NK-92 (cell line): ENCODE data around the gene DUT.

Source experiments
- DNase-seq: peaks from one replicate; lab custom pipeline; 2025; ENCODE audit not compliant: unreplicated experiment; lab: John Stamatoyannopoulos, UW

DUT gene

GRCh38 chr15:48330855-48331795 is at the start of gene DUT:
Gene DUT, plus strand, starts transcription at chr15:48331429. Its CDS starts 87 bp downstream, at chr15:48331516.
- DNase-seq: no peak

DNA sequence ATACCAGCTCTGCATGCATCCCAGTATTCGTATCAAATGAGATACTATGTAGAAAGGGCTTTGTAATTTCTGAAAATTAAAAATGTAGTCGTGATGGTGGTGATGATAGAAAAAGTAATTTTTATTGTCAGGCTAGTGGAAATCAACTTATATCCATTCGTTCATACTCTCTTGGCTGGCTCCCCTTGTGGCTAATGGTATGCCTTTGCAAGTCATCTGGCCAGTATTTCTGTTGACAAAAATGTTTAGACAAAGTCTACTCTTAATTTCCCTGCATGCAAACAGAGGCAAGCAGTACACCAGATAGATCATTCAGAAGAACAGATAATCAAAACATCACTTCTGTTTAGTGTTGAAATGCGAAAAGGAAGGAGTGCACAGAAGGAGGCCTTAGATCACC is 49.6 kb upstream of the DUT start:
- DNase-seq: no peak

- no peak for DNase-seq
Measured at GRCh38 chr15:48282216-48282615, 49.0 kb upstream of the DUT start.

DNA sequence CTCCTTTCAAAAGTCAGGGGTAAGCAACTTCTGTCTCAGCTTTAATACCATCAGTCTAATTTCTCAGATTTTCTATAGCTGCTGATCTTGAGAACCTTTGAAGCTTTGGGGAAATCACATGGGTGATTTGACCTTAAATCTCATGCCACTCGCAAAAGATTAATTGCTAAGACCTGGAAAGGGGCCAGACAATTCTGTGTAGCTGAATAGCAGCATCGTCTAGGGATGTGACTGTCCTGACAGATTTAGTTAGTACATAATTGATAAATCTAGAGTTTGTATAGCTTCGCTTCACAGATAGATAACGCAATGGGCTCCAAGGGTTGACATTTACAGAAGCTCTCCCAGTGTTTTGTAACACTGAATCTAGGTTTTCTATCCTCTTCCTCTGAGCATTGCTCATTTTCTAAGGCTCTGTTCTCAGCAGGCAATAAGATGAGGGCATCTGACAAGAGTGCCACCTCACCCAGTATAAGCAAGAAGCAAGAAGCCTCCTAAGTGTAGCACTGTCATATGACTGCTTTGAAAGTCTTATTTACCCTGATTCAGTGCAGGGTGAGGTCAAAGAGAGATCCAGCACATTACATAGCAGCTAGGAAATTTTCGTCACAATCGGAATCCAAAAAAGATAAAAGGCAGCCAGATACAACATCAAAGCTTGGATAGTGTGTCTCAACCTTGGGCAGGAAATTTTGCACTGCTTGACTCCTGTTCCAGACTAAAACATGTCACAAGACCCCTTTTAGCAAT is 47.7 kb upstream of the DUT start:
- DNase-seq: no peak

DNA sequence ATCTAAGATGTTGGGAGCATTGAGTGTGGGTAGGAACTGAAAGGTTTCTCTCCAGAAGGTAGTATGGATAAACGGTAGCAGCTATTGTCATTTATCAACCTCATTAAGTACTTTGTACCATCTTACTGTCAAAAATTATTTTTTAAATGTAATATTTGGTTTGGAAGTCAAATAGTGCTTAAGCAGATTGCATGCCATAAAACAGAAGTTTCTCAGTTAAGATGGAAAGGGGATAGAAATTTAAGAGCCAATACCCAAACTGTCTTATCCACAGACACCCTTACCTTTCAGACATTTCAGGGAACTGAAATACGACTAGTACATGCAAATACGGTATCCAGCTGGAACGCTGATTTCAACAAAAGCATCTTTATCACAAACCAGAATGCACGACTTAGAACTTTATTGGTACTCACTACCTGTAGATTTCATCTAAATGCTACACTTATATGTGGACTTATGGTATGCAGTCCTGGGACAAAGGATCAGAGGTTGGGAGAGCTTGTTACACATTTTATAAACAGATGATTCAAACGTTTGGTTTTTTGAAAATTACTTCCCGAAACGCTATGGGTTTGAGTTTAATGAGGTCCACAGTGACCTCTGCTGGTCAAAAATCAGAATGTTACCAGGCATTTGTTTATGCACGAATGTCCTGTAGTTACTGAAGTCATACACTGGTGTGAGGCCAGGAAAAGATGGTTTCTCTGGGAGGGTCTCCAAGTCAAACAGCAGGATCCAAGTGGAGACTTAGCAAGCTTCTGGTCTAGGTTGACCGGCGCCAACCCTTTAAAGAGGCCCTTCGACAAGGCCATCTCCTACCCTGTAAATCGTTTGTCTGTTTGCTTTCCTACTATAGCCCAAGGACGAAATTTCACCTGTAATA is 45.7 kb upstream of the DUT start:
- no peak for DNase-seq

DNA sequence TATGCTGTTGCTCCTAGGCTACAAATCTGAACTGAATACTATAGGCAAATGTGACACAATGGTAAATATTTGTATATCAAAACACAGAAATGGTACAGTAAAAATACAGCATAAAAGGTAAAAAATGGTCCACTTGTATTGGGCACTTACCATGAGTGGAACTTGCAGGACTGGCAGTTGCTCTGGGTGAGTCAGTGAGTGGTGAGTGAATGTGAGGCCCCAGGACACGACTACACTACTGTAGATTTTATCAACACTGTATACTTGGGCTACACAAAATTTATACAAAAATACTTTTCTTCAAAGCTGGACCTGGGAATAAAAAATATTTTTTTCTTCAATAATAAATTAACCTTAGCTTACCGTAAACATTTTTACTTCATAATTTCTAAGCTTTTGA is 41.6 kb upstream of the DUT start:
- no peak for DNase-seq

- no peak for DNase-seq
Measured at GRCh38 chr15:48292458-48292857, 38.8 kb upstream of the DUT start.

DNA sequence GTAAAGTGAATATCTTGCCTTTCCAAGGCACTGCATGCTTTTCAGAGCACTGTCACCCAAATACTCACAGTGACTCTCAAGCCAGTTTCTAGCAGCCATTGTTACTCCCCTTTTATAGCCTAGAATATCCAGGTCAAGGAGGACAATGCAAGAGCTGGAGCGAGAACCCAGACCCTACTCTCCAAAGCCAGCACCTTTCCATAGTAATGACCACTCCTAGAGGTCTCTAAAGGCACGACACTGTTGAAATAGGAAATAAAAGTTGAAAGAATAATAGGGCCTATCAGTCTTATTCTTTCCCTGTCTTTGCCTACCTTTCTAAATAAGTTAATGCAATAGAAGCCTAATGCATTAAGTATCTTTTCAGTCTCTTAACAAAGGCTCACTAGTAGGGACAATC is 33.6 kb upstream of the DUT start:
- DNase-seq: no peak

- DNase-seq: no peak
Measured at GRCh38 chr15:48298914-48299313, 32.3 kb upstream of the DUT start.

DNA sequence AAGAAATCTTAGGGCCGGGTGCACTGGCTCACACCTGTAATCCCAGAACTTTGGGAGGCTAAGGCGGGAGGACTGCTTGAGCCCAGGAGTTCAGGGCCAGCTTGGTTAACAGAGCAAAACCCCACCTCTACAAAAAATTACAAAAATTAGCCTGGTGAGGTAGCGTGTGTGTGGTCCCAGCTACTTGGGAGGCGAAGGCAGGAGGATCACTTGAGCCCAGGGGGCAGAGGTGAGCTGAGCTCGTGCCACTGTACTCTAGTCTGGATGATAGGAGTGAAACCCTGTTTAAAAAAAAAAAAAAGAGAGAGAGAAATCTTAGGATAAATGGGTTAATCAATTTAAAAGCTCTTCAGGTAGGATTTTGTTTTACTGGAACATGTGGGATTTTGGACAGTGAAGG is 31.2 kb upstream of the DUT start:
- DNase-seq: no peak

- no peak for DNase-seq
Measured at GRCh38 chr15:48304398-48304797, 26.8 kb upstream of the DUT start.

DNA sequence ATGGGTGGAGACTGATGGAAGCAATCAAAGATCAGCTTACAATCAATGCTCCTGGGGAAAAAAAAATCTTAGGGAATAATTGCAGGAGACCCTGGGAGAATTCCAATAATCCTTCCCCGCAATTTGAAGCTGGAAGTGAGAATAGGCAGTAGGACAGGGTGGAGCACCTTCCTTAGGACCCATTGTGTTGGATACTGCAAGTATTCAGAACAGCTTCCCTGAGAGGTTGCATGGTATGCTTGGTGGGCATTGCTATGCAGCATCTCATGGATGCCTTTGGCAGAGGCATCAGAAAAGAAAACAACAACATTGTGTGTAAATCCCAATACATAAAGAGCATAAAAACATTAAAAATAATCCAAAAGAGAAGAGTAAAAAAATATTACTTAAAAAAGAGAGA is 24.6 kb upstream of the DUT start:
- DNase-seq: no peak

GRCh38 chr15:48307586-48307985 is 23.6 kb upstream of the DUT start:
- no peak for DNase-seq

DNA sequence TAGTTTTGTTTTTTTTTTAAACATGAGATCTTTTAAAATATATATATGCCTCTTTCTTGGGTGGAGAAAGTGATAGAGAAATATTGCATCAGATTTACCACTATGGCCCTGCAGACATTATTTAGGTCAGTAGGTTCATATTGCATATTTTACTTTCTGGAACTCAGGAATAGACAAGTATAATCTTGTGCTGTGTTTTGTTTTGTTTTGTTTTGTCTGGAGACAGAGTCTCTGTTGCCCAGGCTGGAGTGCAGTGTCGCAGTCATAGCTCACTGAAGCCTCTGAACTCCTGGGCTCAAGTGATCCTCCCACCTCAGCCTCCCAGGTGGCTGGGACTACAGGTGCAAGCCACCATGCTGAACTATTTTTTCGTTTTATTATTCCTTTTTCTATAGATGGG is 21.5 kb upstream of the DUT start:
- DNase-seq: no peak

DNA sequence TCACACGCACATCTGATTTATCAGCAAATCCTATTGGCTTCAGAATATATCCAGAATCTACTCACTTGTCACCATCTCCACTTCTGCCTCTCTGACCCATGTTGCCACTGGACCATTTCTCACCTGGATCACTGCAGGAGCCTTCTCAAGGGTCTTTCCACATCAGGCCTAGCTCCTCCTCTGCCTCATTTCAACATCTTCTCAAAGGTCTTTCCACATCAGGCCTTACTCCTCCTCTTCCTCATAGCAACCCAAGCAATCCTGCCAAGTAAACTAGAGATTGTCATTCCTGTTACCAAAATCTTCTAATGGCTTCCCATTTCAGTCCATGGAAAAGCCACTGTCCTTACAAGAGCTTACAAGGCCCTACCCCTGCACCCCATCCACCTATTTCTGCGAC is 18.0 kb upstream of the DUT start:
- no peak for DNase-seq

DNA sequence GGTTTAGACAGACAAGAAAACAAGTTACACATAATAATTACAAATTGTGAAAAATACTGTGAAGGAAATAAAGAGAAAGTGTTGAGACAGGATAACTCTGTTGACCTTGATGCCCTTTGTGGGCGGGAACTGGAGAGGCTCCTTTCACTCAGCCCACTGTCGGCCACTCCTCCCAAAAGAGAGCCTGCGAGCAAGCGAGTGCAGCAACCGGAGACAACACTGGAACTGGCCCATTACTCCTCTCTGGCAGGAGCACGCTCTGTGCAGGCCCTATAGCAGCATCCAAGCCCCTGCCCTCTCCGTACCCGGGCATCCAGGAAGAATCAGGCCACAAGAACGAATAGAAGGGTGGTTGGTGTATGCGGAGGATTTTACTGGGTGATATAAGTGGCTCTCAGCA is 16.2 kb upstream of the DUT start:
- no peak for DNase-seq

DNA sequence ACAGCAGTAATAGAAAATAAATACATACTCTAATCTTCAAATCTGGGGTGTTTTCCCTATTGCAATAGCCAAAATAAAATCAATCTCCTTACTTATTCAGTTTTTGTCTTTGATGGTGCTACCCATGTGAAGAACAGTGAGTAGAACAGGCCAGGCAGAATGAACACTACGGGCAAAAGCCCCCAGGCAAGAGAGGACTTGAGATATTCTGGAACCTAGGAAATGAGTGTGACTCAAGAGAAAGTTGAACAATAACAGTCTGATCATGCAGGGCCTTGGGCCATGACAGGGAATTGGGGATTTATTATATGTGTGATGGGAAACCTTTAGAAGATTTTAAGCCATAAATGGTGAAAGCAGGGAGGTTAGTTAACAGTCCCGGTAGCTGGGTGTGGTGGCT is 14.0 kb upstream of the DUT start:
- DNase-seq: no peak

- no peak for DNase-seq
Measured at GRCh38 chr15:48318131-48318530, 13.1 kb upstream of the DUT start.

DNA sequence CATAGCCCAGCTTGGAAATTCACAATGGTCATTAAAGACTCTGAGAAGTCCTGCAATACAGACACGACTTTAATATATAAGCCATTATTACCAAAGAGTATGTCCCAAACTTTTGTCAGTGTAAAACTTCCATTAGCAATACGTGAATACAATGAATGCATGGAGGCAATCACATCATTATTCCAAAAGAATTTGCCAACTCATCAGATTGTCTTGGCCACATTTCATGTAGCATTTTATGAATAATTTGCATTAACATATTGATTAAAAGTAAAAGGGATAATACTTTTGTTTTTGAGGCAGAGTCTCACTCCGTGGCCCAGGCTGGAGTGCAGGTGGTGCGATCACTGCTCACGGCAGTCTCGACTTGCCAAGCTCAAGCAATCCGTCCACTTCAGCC is 7.9 kb upstream of the DUT start:
- no peak for DNase-seq

DNA sequence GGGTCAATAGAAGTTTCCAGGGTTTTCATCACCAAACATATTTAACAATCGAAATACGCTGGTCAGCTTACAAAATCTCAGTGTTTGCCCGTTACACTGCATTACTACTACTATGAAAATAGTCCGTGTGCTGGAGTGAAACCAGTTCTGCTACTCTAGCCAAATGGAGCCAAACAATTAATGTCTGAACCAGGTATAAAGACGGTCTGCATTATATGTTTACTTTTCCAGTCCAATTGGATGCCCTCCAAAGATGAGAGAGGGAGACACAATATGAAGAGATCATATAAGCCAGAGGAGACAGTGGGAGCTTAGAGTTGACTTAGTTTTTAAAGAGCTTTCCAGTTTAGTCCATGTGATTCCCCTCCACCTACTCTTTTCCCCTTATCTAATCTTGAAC is 6.3 kb upstream of the DUT start:
- no peak for DNase-seq

- no peak for DNase-seq
Measured at GRCh38 chr15:48325400-48325799, 5.8 kb upstream of the DUT start.
